GM18907 (cell line): ENCODE measurements around the gene SALL3.
"Not testable (repeated sequence)": the region's sequence is repeated elsewhere in the genome, so short reads cannot be mapped to it uniquely, and the experiment has no call there.

Source experiments
- ATAC-seq: cut with Tn5 transposase; IDR thresholded peaks from one replicate; pipeline ENCODE4 v1.9.1; 2021; ENCODE audit warnings: mild to moderate bottlenecking, moderate library complexity; ENCODE audit not compliant: unreplicated experiment

SALL3 gene

GRCh38 chr18:78979730-78980278 is at the start of gene SALL3:
TSS of gene SALL3 (plus strand) at chr18:78979818. CDS start at chr18:78980275, 457 bp downstream.
- ATAC-seq: no peak

GRCh38 chr18:78932281-78932680 is 47.3 kb upstream of the SALL3 start:
- ATAC-seq: no peak

- no peak for ATAC-seq
These were observed 45.6 kb upstream of the SALL3 start for GRCh38 chr18:78934003-78934402.

- no peak for ATAC-seq
These were observed 44.9 kb upstream of the SALL3 start for GRCh38 chr18:78934551-78935225.

- no peak for ATAC-seq
These were observed 44.2 kb upstream of the SALL3 start for GRCh38 chr18:78935406-78935805.

- ATAC-seq: no peak
These were observed 43.2 kb upstream of the SALL3 start for GRCh38 chr18:78936251-78937005.

- no peak for ATAC-seq
These were observed 42.5 kb upstream of the SALL3 start for GRCh38 chr18:78937166-78937565.

- ATAC-seq: no peak
These were observed 40.5 kb upstream of the SALL3 start for GRCh38 chr18:78939105-78939504.

GRCh38 chr18:78939734-78940494 is 39.7 kb upstream of the SALL3 start:
- no peak for ATAC-seq

GRCh38 chr18:78942236-78942635 is 37.4 kb upstream of the SALL3 start:
- ATAC-seq: not testable (repeated sequence)

GRCh38 chr18:78945628-78946027 is 34.0 kb upstream of the SALL3 start:
- no peak for ATAC-seq

- no peak for ATAC-seq
These were observed 32.3 kb upstream of the SALL3 start for GRCh38 chr18:78947291-78947690.

GRCh38 chr18:78948221-78948620 is 31.4 kb upstream of the SALL3 start:
- ATAC-seq: no peak

- ATAC-seq: no peak
These were observed 30.9 kb upstream of the SALL3 start for GRCh38 chr18:78948707-78949106.

GRCh38 chr18:78949216-78949615 is 30.4 kb upstream of the SALL3 start:
- ATAC-seq: no peak

- ATAC-seq: no peak
These were observed 29.2 kb upstream of the SALL3 start for GRCh38 chr18:78950386-78950785.

- ATAC-seq: no peak
These were observed 26.1 kb upstream of the SALL3 start for GRCh38 chr18:78953566-78953965.

- no peak for ATAC-seq
These were observed 24.6 kb upstream of the SALL3 start for GRCh38 chr18:78955051-78955450.

GRCh38 chr18:78957140-78957539 is 22.5 kb upstream of the SALL3 start:
- ATAC-seq: no peak

- no peak for ATAC-seq
These were observed 18.9 kb upstream of the SALL3 start for GRCh38 chr18:78960709-78961108.

- ATAC-seq: no peak
These were observed 17.5 kb upstream of the SALL3 start for GRCh38 chr18:78962098-78962497.
